Hepatocyte (in vitro differentiated cells): ENCODE results near the gene SFXN4. TPM values are rescaled to one million over a fixed set of nuclear protein-coding genes. Genes with fewer than 3 reads are reported as not detected.

Experiments
- DNase-seq: peaks from one replicate; pipeline ENCODE4 v3.0.0-alpha.2; 2016; ENCODE audit warnings: low spot score
- H2AFZ ChIP-seq: fragments of 200-600 bp; sonication (generic); 2 replicates; pipeline ENCODE4 v1.6.0; 2016; ENCODE audit warnings: antibody characterized with exemption, mild to moderate bottlenecking
- H3K27ac ChIP-seq: fragments of 200-600 bp; sonication (generic); 2 replicates; pipeline ENCODE4 v1.5.1; 2016; ENCODE audit warnings: mild to moderate bottlenecking
- H3K27me3 ChIP-seq: fragments of 200-600 bp; sonication (generic); 2 replicates; pipeline ENCODE4 v1.6.1; 2016
- H3K36me3 ChIP-seq: fragments of 200-600 bp; sonication (generic); replicated peaks from 2 replicates; pipeline ENCODE4 v1.5.1; 2016; ENCODE audit warnings: low read depth; ENCODE audit not compliant: insufficient read depth
- H3K4me1 ChIP-seq: fragments of 200-600 bp; sonication (generic); 2 replicates; pipeline ENCODE4 v1.5.1; 2016; ENCODE audit warnings: mild to moderate bottlenecking, moderate library complexity; ENCODE audit not compliant: insufficient read depth
- H3K4me2 ChIP-seq: fragments of 200-600 bp; sonication (generic); 2 replicates; pipeline ENCODE4 v1.6.0; 2016
- H3K4me3 ChIP-seq: fragments of 200-600 bp; sonication (generic); 2 replicates; pipeline ENCODE4 v1.5.1; 2016; ENCODE audit warnings: mild to moderate bottlenecking
- H3K79me2 ChIP-seq: fragments of 200-600 bp; sonication (generic); 2 replicates; pipeline ENCODE4 v1.6.0; 2017; ENCODE audit warnings: mild to moderate bottlenecking
- H3K9me2 ChIP-seq: fragments of 200-600 bp; sonication (generic); replicated peaks from 2 replicates; pipeline ENCODE4 v1.6.0; 2017; ENCODE audit warnings: mild to moderate bottlenecking; ENCODE audit not compliant: insufficient read depth
- H3K9me3 ChIP-seq: fragments of 200-600 bp; sonication (generic); 2 replicates; pipeline ENCODE4 v1.5.1; 2016; ENCODE audit warnings: low read depth, mild to moderate bottlenecking
- H4K20me1 ChIP-seq: fragments of 200-600 bp; sonication (generic); 2 replicates; pipeline ENCODE4 v1.6.0; 2016; ENCODE audit warnings: mild to moderate bottlenecking; ENCODE audit not compliant: insufficient read depth, poor library complexity, severe bottlenecking
- CTCF ChIP-seq: fragments of 200-600 bp; sonication (generic); IDR thresholded peaks from 2 replicates; pipeline ENCODE4 v1.5.1; 2016; ENCODE audit warnings: antibody characterized with exemption, mild to moderate bottlenecking; ENCODE audit not compliant: poor library complexity
- EZH2 ChIP-seq: fragments of 200-600 bp; sonication (generic); IDR thresholded peaks from 2 replicates; pipeline ENCODE4 v1.6.1; 2016; ENCODE audit warnings: antibody characterized with exemption, mild to moderate bottlenecking, borderline replicate concordance
- EZH2phosphoT487 ChIP-seq: fragments of 200-600 bp; sonication (generic); IDR thresholded peaks from one replicate; pipeline ENCODE4 v1.6.1; 2018; ENCODE audit warnings: antibody characterized with exemption, mild to moderate bottlenecking, low read depth, moderate library complexity; ENCODE audit not compliant: unreplicated experiment, severe bottlenecking
- WGBS: methylation state at CpG from one replicate; pipeline ENCODE4 v1.1.6; 2016; ENCODE audit warnings: low lambda C conversion rate; ENCODE audit errors: missing lambda C conversion rate; 5-methylcytosine and 5-hydroxymethylcytosine counted together
- polyA plus RNA-seq: library from polyadenylated mRNA; unstranded; fragments of >200 nt; fragmentation: Nextera tagmentation; extraction: Ambion mirVana; gene quantifications from 2 replicates; pipeline ENCODE4 v1.2.1, GENCODE V29; 2016
- small RNA-seq: library from RNA; depleted of rRNA; stranded (forward); fragments of <200 nt; gene quantifications from one replicate; pipeline ENCODE3, GENCODE V24; 2014
- total RNA-seq: library from RNA; depleted of rRNA; stranded (reverse); fragments of >200 nt; gene quantifications from 2 replicates; pipeline ENCODE4 v1.2.3, GENCODE V29; 2014

The SFXN4 gene
- total and polyA plus RNA-seq, 2 experiments from 2014 or later: 27.2 to 41.5 TPM

- Histone ChIP-seq H3K36me3 (no peaks in the 10 kb centered on the region), H3K27me3 (no peaks in the 10 kb centered on the region), H3K4me3 (no peak overlapping the region), H4K20me1 (no peaks in the 10 kb centered on the region), H3K4me2 (no peak overlapping the region), H3K27ac (no peak overlapping the region), H3K4me1 (peaks cover 6% of the 10 kb centered on the region), H3K79me2 (no peaks in the 10 kb centered on the region), H3K9me3 (no peaks in the 10 kb centered on the region), H3K9me2 (no peaks in the 10 kb centered on the region), H2AFZ (no peak overlapping the region)
- DNase-seq: no peak
- WGBS: 99% methylated on average over 4 of the region's 4 CpGs
- TF ChIP-seq EZH2 (no peak), CTCF (no peak), EZH2phosphoT487 (no peak)
Observed at GRCh38 chr10:119095640-119096039, 69.9 kb downstream of the SFXN4 start.

GRCh38 chr10:119090968-119091367 is 74.5 kb downstream of the SFXN4 start:
- no peak for DNase-seq
- Histone ChIP-seq H3K27ac (no peak overlapping the region), H3K9me2 (no peaks in the 10 kb centered on the region), H3K27me3 (no peaks in the 10 kb centered on the region), H3K9me3 (no peaks in the 10 kb centered on the region), H3K4me2 (no peak overlapping the region), H3K79me2 (no peaks in the 10 kb centered on the region), H4K20me1 (no peaks in the 10 kb centered on the region), H2AFZ (no peak overlapping the region), H3K36me3 (no peaks in the 10 kb centered on the region), H3K4me3 (no peak overlapping the region), H3K4me1 (no peaks in the 10 kb centered on the region)
- TF ChIP-seq EZH2 (no peak), EZH2phosphoT487 (no peak), CTCF (no peak)
- 73% methylated on average over 5 of the region's 5 CpGs for WGBS

Small RNA genes within 50 kb of the gene (small RNA-seq; reads per million reads assigned to genes)
- gene AL355598.1: not detected
- not detected for gene RN7SL749P

Other genes starting within 250 kb of the SFXN4 start
- gene NANOS1, start 136.0 kb downstream of the SFXN4 start, total RNA-seq: 3.8 and 4.5 TPM in 2 replicates
- 5.7 and 6.2 TPM in 2 replicates for gene NANOS1, start 136.0 kb downstream of the SFXN4 start, polyA plus RNA-seq
- 93.7 and 97.2 TPM in 2 replicates for gene EIF3A, start 84.9 kb downstream of the SFXN4 start, total RNA-seq
- 53.2 and 56.6 TPM in 2 replicates for gene EIF3A, start 84.9 kb downstream of the SFXN4 start, polyA plus RNA-seq
- gene DENND10, start 61.6 kb downstream of the SFXN4 start, total RNA-seq: 94.7 and 106 TPM in 2 replicates
- 64.4 and 75.3 TPM in 2 replicates for gene DENND10, start 61.6 kb downstream of the SFXN4 start, polyA plus RNA-seq
- 326 and 333 TPM in 2 replicates for gene PRDX3, start 13.1 kb upstream of the SFXN4 start, total RNA-seq
- 282 and 294 TPM in 2 replicates for gene PRDX3, start 13.1 kb upstream of the SFXN4 start, polyA plus RNA-seq
- gene GRK5, start 41.9 kb upstream of the SFXN4 start, total RNA-seq: 19.9 and 20.5 TPM in 2 replicates
- 7.6 and 8.7 TPM in 2 replicates for gene GRK5, start 41.9 kb upstream of the SFXN4 start, polyA plus RNA-seq